H1 (cell line): ENCODE data around the gene YWHAE. TPM values are rescaled to one million over a fixed set of nuclear protein-coding genes. Genes with fewer than 3 reads are reported as not detected.

Experiments
- BACH1 ChIP-seq: IDR thresholded peaks from 2 replicates; pipeline ENCODE4 v1.6.1; 2012; ENCODE audit warnings: low read length, improper control_type of control experiment
- EGR1 ChIP-seq: IDR thresholded peaks from 2 replicates; pipeline ENCODE4 v1.6.1; 2011; ENCODE audit warnings: low read depth, low read length, borderline replicate concordance
- GABPA ChIP-seq: IDR thresholded peaks from 2 replicates; pipeline ENCODE4 v1.6.1; 2011; ENCODE audit warnings: mild to moderate bottlenecking, low read length, moderate library complexity, borderline replicate concordance; ENCODE audit not compliant: insufficient read depth
- GTF2F1 ChIP-seq: IDR thresholded peaks from 2 replicates; pipeline ENCODE4 v1.6.1; 2012; ENCODE audit warnings: low read depth, low read length, improper control_type of control experiment, borderline replicate concordance
- KDM4A ChIP-seq: IDR thresholded peaks from one replicate; pipeline ENCODE4 v1.7.1; 2012; ENCODE audit warnings: low read depth, mild to moderate bottlenecking, moderate library complexity, low read length, inconsistent platforms; ENCODE audit not compliant: severe bottlenecking
- KDM5A ChIP-seq: fragments of 200-600 bp; IDR thresholded peaks from 2 replicates; pipeline ENCODE4 v1.7.1; 2012; ENCODE audit warnings: mild to moderate bottlenecking, low read length, inconsistent platforms, mixed read lengths
- MAX ChIP-seq: IDR thresholded peaks from 2 replicates; pipeline ENCODE4 v1.6.1; 2012; ENCODE audit warnings: inconsistent platforms
- SP2 ChIP-seq: IDR thresholded peaks from 2 replicates; pipeline ENCODE4 v1.6.1; 2012; ENCODE audit warnings: mild to moderate bottlenecking, low read length, inconsistent platforms
- TBP ChIP-seq: IDR thresholded peaks from 2 replicates; pipeline ENCODE4 v1.6.1; 2011; ENCODE audit warnings: low read depth, low read length, improper control_type of control experiment
- USF2 ChIP-seq: IDR thresholded peaks from 2 replicates; pipeline ENCODE4 v1.6.1; 2011; ENCODE audit warnings: low read length, improper control_type of control experiment
- polyA plus RNA-seq, 7 experiments: library from polyadenylated mRNA; depleted of rRNA in 3 of 7; stranded (reverse) in 5 of 7; unstranded in 2 of 7; fragments of >200 nt in 5 of 7; fragments of 200-250 nt in 2 of 7; gene quantifications; 1 replicate in 5 of 7; 2 replicates in 1 of 7; 4 replicates in 1 of 7; pipeline versions ENCODE4 v1.2.1 to v1.2.3, GENCODE V29; 2011 to 2013; ENCODE audit warnings: missing spikeins in 2 of 7, mixed read lengths in 2 of 7
- total RNA-seq: library from RNA; stranded (reverse); fragmentation: NEBNext Ultra II Directional; extraction: Animal tissue kit (Norgen Biotek cat#: 25700); gene quantifications from 2 replicates; pipeline ENCODE4 v1.2.1, GENCODE V29; 2021

The YWHAE gene
- total and polyA plus RNA-seq, 2 of the 8 experiments (the other 6 are each of a cell fraction or from before 2014, with no cell fraction given) = 559 to 1,186 TPM

- no peak for TF ChIP-seq KDM4A
- TF ChIP-seq KDM5A = no peak
- no peak for TF ChIP-seq BACH1
- no peak for TF ChIP-seq SP2
- no peak for TF ChIP-seq GABPA
- no peak for TF ChIP-seq EGR1
- no peak for TF ChIP-seq USF2
- TF ChIP-seq MAX = no peak
- TF ChIP-seq TBP = no peak
- TF ChIP-seq GTF2F1 = no peak
- TF ChIP-seq, all 59 proteins: peak for 0
These were observed 31.6 kb upstream of the YWHAE start (continued) for GRCh38 chr17:1431631-1432104.
